ENCODE data around the gene PER1. TPM values are rescaled to one million over a fixed set of nuclear protein-coding genes. Genes with fewer than 3 reads are reported as not detected.

The PER1 gene
- total and polyA plus RNA-seq, 9 of the 15 experiments (the other 6 are each of a cell fraction or from before 2014, with no cell fraction given) = 0.13 to 26.0 (median 3.4) TPM

DNA sequence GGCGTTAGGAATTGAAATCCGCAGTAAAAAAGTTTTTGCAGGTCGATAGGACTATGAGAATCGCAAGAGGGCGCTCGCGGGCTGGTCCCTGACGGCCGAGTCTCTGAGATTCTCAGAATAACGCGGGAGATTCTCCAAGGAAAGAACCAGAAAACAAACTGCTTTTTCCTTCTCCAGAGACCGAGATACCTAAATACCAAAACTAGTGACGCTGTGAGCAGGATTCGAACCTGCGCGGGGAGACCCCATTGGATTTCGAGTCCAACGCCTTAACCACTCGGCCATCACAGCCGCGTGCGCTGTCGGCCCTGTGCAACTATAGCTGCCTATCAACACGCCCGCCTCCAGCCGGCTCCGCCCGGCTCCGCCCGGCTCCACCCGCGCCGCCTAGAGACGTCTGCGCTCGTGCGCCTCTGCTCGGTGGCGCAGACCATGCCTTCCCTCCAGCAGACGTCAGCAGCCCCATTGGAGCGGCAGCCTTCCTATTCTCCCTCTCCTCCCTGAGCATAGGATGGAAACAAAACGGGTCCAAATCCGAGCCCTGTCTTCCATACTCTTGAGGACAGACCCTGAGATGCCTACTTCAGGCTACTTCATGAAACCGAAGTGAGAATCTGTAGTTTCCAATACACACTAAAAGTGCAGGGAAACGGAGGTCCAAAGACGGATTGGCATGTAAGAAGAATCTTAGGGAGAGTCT lies 13.4 kb downstream of the PER1 start (continued):
- TF ChIP-seq RUNX1 (IDR thresholded peaks at IDR 0.05; ENCODE audit: low read depth) = no peak
- peak; percentile 17; the same call in 1 of the 2 replicates for TF ChIP-seq ZSCAN29 (IDR thresholded peaks at IDR 0.05)
- no peak; the same call in 1 of the 2 replicates for TF ChIP-seq CC2D1A (IDR thresholded peaks at IDR 0.05)
- TF ChIP-seq, protein P1, sequence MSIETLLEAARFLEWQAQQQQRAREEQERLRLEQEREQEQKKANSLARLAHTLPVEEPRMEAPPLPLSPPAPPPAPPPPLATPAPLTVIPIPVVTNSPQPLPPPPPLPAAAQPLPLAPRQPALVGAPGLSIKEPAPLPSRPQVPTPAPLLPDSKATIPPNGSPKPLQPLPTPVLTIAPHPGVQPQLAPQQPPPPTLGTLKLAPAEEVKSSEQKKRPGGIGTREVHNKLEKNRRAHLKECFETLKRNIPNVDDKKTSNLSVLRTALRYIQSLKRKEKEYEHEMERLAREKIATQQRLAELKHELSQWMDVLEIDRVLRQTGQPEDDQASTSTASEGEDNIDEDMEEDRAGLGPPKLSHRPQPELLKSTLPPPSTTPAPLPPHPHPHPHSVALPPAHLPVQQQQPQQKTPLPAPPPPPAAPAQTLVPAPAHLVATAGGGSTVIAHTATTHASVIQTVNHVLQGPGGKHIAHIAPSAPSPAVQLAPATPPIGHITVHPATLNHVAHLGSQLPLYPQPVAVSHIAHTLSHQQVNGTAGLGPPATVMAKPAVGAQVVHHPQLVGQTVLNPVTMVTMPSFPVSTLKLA (conservative IDR thresholded peaks at IDR 0.05) = peak; percentile 90 to 92
- TF ChIP-seq CHD4 (IDR thresholded peaks at IDR 0.05; ENCODE audit: insufficient read depth, insufficient replicate concordance, low read depth, low read length, poor library complexity, severe bottlenecking) = no peak
- no peak for TF ChIP-seq ZNF224 (CRISPR knock-in tag; IDR thresholded peaks at IDR 0.05)
- TF ChIP-seq U2AF1 (optimal IDR thresholded peaks at IDR 0.05; ENCODE audit: low read depth, low read length) = no peak
- no peak for TF ChIP-seq SPI1 (IDR thresholded peaks at IDR 0.05; ENCODE audit: borderline replicate concordance, low read depth, low read length)
- no peak for TF ChIP-seq ZNF165 (CRISPR knock-in tag; IDR thresholded peaks at IDR 0.05; ENCODE audit: borderline replicate concordance)
- TF ChIP-seq RB1 (IDR thresholded peaks at IDR 0.05; ENCODE audit: low read depth) = peak; percentile 76
- peak; percentile 40; the same call in 1 of the 2 replicates for TF ChIP-seq NBN (IDR thresholded peaks at IDR 0.05; ENCODE audit: low read depth)
- TF ChIP-seq, protein P2, sequence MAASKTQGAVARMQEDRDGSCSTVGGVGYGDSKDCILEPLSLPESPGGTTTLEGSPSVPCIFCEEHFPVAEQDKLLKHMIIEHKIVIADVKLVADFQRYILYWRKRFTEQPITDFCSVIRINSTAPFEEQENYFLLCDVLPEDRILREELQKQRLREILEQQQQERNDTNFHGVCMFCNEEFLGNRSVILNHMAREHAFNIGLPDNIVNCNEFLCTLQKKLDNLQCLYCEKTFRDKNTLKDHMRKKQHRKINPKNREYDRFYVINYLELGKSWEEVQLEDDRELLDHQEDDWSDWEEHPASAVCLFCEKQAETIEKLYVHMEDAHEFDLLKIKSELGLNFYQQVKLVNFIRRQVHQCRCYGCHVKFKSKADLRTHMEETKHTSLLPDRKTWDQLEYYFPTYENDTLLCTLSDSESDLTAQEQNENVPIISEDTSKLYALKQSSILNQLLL (CRISPR knock-in tag; IDR thresholded peaks at IDR 0.05; ENCODE audit: borderline replicate concordance) = no peak
- no peak for TF ChIP-seq FOXM1 (IDR thresholded peaks at IDR 0.05; ENCODE audit: low read depth)
- TF ChIP-seq FOXM1 (CRISPR knock-in tag; IDR thresholded peaks at IDR 0.05; ENCODE audit: low read depth) = no peak
- 0 out of 2 replicates have a peak, but pooled peaks have one; percentile 12 for TF ChIP-seq ZNF583 (CRISPR knock-in tag; IDR thresholded peaks at IDR 0.05)
- TF ChIP-seq KDM2B (CRISPR knock-in tag; IDR thresholded peaks at IDR 0.05) = no peak
- no peak for TF ChIP-seq ZSCAN32 (CRISPR knock-in tag; IDR thresholded peaks at IDR 0.05)
- 0 out of 2 replicates have a peak, but pooled peaks have one; percentile 25 for TF ChIP-seq ELF2 (CRISPR knock-in tag; IDR thresholded peaks at IDR 0.05)
- TF ChIP-seq, protein P3, sequence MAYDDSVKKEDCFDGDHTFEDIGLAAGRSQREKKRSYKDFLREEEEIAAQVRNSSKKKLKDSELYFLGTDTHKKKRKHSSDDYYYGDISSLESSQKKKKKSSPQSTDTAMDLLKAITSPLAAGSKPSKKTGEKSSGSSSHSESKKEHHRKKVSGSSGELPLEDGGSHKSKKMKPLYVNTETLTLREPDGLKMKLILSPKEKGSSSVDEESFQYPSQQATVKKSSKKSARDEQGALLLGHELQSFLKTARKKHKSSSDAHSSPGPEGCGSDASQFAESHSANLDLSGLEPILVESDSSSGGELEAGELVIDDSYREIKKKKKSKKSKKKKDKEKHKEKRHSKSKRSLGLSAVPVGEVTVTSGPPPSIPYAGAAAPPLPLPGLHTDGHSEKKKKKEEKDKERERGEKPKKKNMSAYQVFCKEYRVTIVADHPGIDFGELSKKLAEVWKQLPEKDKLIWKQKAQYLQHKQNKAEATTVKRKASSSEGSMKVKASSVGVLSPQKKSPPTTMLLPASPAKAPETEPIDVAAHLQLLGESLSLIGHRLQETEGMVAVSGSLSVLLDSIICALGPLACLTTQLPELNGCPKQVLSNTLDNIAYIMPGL (CRISPR knock-in tag; IDR thresholded peaks at IDR 0.05) = peak; percentile 95; the same call in 1 of the 2 replicates
- no peak for TF ChIP-seq KHSRP (IDR thresholded peaks at IDR 0.05)
- no peak for TF ChIP-seq SMAD2 (IDR thresholded peaks at IDR 0.05; ENCODE audit: low read depth, low read length)
- no peak for TF ChIP-seq DMBX1 (CRISPR knock-in tag; IDR thresholded peaks at IDR 0.05; ENCODE audit: borderline replicate concordance)
- TF ChIP-seq CREM (IDR thresholded peaks at IDR 0.05; ENCODE audit: low read depth) = peak; percentile 91
- no peak for TF ChIP-seq JUNB (CRISPR knock-in tag; conservative IDR thresholded peaks at IDR 0.05)

All from K562 (cell line).